Esophagus muscularis mucosa (tissue), 4 donors: Measurements from ENCODE around the gene TRIM9. TPM values are rescaled to one million over a fixed set of nuclear protein-coding genes. Genes with fewer than 3 reads are reported as not detected.

Experiments
- DNase-seq: peaks from one replicate; pipeline ENCODE4 v3.0.0-alpha.2; 2017; ENCODE audit errors: extremely low spot score
- H3K27ac ChIP-seq, 4 donors: fragments of 200-600 bp; sonication (generic); replicated peaks in 1 of 4; 1 replicate in 3 of 4; 2 replicates in 1 of 4; pipeline ENCODE4 v1.5.1; 2016 to 2019; ENCODE audit warnings: mild to moderate bottlenecking in 1 of 4
- H3K27me3 ChIP-seq, 4 donors: fragments of 200-600 bp; sonication (generic); one replicate each; pipeline versions ENCODE4 v1.5.1 to v1.6.0; 2016 to 2019
- H3K36me3 ChIP-seq, 4 donors: fragments of 200-600 bp; sonication (generic); one replicate each; pipeline ENCODE4 v1.5.1; 2016 to 2019
- H3K4me1 ChIP-seq, 4 donors: fragments of 200-600 bp; sonication (generic); one replicate each; pipeline ENCODE4 v1.5.1; 2016 to 2019
- H3K4me3 ChIP-seq, 4 donors: fragments of 200-600 bp; sonication (generic); 1 replicate in 2 of 4; 2 replicates in 2 of 4; pipeline ENCODE4 v1.5.1; 2016 to 2019; ENCODE audit warnings: mild to moderate bottlenecking in 4 of 4, moderate library complexity in 1 of 4
- H3K9me3 ChIP-seq, 4 donors: fragments of 200-600 bp; sonication (generic); 1 replicate in 3 of 4; 2 replicates in 1 of 4; pipeline ENCODE4 v1.5.1; 2016 to 2019
- EP300 ChIP-seq: sonication (generic); formaldehyde crosslinking; IDR thresholded peaks from one replicate; pipeline ENCODE4 v1.6.1; 2017; ENCODE audit warnings: antibody characterized with exemption
- POLR2A ChIP-seq: fragments of 450-650 bp; IDR thresholded peaks from one replicate; pipeline ENCODE4 v1.6.1; 2017; ENCODE audit warnings: antibody characterized with exemption, moderate library complexity, mild to moderate bottlenecking, low read depth
- POLR2AphosphoS5 ChIP-seq, 2 donors: sonication (generic); formaldehyde crosslinking; IDR thresholded peaks; one replicate each; pipeline ENCODE4 v1.6.1; 2017; ENCODE audit warnings: antibody characterized with exemption in 2 of 2
- WGBS: methylation state at CpG from one replicate; pipeline ENCODE4 v1.1.5; 2018; 5-methylcytosine and 5-hydroxymethylcytosine counted together
- intact Hi-C: fragments of 100-400 bp; cut with DNase I; formaldehyde crosslinking; loops from one replicate; pipeline ENCODE4 v1.15.1; 2023
- total RNA-seq, 4 donors: library from RNA; depleted of rRNA; stranded (reverse); fragments of >200 nt; gene quantifications; one replicate each; pipeline versions ENCODE4 v1.1.0 to v1.2.1, GENCODE V29; 2016
- TF ChIP-seq, protein P1 (sequence below), 3 experiments: fragments of 200-600 bp in 2 of 3; fragments of 450-650 bp in 1 of 3; sonication (generic) in 2 of 3; IDR thresholded peaks; one replicate each; pipeline ENCODE4 v1.5.1; 2017 to 2019; ENCODE audit warnings: antibody characterized with exemption in 3 of 3, mild to moderate bottlenecking in 2 of 3, moderate library complexity in 1 of 3

Gene TRIM9
- total RNA-seq, 4 donors from 2014 or later = 0.58 to 1.7 (median 0.76) TPM

DNA sequence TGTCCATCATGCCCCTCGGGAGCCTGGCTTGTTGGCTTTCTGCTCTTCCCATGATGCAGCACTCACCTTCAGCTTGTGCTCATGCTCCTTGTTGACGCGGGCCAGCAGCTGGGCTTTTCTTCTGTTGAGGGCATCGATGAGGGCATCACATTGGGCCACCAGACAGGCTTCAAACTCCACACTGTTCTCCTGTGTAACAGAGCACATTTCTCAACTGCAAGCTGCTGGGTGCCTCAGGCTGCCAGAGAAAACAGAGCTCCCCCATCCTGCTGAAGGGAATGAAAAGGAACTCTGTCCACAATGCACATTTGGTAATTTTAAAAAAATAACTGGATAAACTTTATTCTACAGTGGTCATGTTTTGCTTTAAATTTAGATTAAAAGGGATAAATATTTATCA, 72.1 kb downstream of the TRIM9 start:
- Histone ChIP-seq H3K9me3 (no peaks in the 10 kb centered on the region), H3K4me3 (no peak overlapping the region), H3K27ac (no peak overlapping the region), H3K36me3 (no peaks in the 10 kb centered on the region), H3K27me3 (no peaks in the 10 kb centered on the region), H3K4me1 (peaks cover 0 to 26% (median 10%) of the 10 kb centered on the region in 4 donors)
- 79% methylated on average over 4 of the region's 4 CpGs for WGBS
- intact Hi-C loops = no loop called here
- no peak for TF ChIP-seq EP300
- TF ChIP-seq POLR2A = no peak
- TF ChIP-seq, protein P1, sequence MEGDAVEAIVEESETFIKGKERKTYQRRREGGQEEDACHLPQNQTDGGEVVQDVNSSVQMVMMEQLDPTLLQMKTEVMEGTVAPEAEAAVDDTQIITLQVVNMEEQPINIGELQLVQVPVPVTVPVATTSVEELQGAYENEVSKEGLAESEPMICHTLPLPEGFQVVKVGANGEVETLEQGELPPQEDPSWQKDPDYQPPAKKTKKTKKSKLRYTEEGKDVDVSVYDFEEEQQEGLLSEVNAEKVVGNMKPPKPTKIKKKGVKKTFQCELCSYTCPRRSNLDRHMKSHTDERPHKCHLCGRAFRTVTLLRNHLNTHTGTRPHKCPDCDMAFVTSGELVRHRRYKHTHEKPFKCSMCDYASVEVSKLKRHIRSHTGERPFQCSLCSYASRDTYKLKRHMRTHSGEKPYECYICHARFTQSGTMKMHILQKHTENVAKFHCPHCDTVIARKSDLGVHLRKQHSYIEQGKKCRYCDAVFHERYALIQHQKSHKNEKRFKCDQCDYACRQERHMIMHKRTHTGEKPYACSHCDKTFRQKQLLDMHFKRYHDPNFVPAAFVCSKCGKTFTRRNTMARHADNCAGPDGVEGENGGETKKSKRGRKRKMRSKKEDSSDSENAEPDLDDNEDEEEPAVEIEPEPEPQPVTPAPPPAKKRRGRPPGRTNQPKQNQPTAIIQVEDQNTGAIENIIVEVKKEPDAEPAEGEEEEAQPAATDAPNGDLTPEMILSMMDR (IDR thresholded peaks at IDR 0.05) = no peak
- TF ChIP-seq POLR2AphosphoS5 (IDR thresholded peaks at IDR 0.05) = no peak
- no peak for DNase-seq

DNA sequence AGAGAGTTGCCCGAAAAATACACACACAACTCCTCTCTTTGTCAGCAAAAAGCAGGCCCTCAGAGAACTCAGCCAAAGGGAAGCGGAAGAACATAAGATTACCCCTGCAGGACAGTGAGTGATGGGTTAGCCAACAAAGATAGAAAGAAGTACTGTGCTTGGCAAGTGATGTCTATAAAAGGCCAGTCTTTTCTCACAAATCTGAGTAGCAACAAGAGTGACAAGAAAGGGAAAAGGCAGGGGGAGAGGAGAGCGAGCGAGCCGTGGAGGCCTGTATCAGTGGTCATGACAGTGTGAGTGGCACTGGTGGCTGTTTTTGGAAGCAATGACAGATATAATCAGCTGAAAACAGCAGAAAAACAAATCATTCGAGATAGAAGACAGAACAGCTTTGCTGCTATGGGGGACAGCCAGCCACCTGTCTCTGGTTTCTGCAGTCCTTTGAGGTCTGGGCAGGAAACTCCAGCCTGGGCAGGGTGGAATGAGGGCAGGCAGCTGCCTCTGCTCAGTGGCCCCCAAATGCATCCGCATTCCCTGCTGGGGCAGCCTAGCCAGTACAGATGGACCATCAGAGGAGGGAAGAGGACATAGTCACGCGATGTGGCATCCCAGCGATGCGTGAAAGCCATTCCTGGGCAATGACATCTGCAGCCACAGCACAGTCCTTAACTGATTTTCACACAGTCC, 74.7 kb downstream of the TRIM9 start:
- 74% methylated on average over 10 of the region's 11 CpGs for WGBS
- TF ChIP-seq, protein P1 (IDR thresholded peaks at IDR 0.05) = no peak
- TF ChIP-seq POLR2A (no peak), POLR2AphosphoS5 (IDR thresholded peaks at IDR 0.05) (no peak), EP300 (no peak)
- no peak for DNase-seq
- peaks cover 0 to 26% (median 10%) of the 10 kb centered on the region in 4 donors for H3K4me1 ChIP-seq
- H3K27me3 ChIP-seq = no peaks in the 10 kb centered on the region
- H3K4me3 ChIP-seq = no peak overlapping the region
- H3K9me3 ChIP-seq = no peaks in the 10 kb centered on the region
- no peaks in the 10 kb centered on the region for H3K36me3 ChIP-seq
- intact Hi-C loops = no loop called here
- H3K27ac ChIP-seq = no peak overlapping the region

DNA sequence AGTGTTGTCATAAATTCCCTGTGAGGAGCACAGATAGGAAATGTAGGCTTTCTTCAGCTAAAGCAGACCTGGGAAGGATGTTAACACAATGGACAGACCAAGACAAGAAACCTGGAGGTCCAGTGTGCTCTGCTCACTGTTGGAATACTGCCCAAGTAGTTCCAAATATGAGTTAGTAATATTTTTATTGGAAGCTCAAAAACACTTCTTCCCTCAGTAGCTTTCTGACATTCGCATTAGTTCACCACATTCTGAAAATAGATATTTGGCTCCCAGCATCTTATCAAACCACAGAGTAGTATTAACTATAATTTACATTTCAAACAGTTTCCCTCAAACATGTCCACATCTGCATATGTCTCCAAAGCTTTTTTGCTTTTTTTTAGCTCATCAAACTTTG, 75.8 kb downstream of the TRIM9 start:
- Histone ChIP-seq H3K9me3 (no peaks in the 10 kb centered on the region), H3K27ac (no peak overlapping the region), H3K4me3 (no peak overlapping the region), H3K27me3 (no peaks in the 10 kb centered on the region), H3K4me1 (peaks cover 0 to 20% (median 5%) of the 10 kb centered on the region in 4 donors), H3K36me3 (no peaks in the 10 kb centered on the region)
- WGBS = 48% methylated on average over 1 of the region's 1 CpG
- DNase-seq = no peak
- TF ChIP-seq POLR2A = no peak
- no peak for TF ChIP-seq EP300
- TF ChIP-seq, protein P1 (IDR thresholded peaks at IDR 0.05) = no peak
- no peak for TF ChIP-seq POLR2AphosphoS5 (IDR thresholded peaks at IDR 0.05)
- intact Hi-C loops = no loop called here

DNA sequence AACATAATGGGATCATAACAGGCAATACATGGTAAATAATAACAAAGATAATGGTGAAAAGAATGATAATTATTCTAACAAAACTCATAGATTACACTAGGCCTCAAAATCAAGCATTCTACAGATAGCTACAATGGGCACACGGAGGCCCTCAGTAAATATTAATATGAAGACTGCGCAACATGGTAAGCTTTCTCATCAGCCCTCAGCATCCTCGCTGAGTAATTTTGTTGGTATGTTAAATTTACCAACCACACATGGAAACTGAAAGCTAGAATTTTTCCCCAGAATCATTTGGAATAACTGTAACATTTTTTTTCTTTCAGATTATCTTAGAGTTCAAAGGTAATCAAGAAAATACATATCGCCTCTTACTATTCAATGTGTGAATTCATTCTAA, 76.4 kb downstream of the TRIM9 start:
- TF ChIP-seq, protein P1 (IDR thresholded peaks at IDR 0.05) = no peak
- no peak for TF ChIP-seq EP300
- TF ChIP-seq POLR2AphosphoS5 (IDR thresholded peaks at IDR 0.05) = no peak
- TF ChIP-seq POLR2A = no peak
- Histone ChIP-seq H3K4me3 (no peak overlapping the region), H3K27me3 (no peaks in the 10 kb centered on the region), H3K36me3 (no peaks in the 10 kb centered on the region), H3K9me3 (no peaks in the 10 kb centered on the region), H3K27ac (no peak overlapping the region), H3K4me1 (peaks cover 0 to 15% (median under 1%) of the 10 kb centered on the region in 4 donors)
- WGBS = 66% methylated on average over 4 of the region's 4 CpGs
- intact Hi-C loops = no loop called here
- no peak for DNase-seq

DNA sequence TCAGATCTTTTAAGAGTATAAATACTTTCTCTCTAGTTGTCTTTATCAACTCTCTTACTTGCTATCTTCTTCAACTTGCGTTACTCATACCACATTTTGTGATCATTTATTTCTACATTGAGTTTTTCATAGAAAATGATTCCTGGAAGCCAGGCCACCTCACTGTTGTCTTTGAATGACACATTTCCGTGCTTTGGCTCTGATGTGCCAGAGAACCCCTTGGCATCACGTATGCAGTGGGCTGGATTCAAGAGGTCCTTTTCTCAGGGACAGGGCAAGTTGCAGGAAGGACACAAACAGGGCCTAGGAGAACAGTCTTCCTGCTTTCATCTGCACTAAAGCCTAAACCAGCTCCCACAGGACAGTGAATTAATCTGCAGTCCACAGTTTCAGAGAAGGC, 80.3 kb downstream of the TRIM9 start:
- Histone ChIP-seq H3K27me3 (no peaks in the 10 kb centered on the region), H3K4me1 (peaks cover 0 to 8% (median 0%) of the 10 kb centered on the region in 4 donors), H3K27ac (no peak overlapping the region), H3K36me3 (no peaks in the 10 kb centered on the region), H3K4me3 (no peak overlapping the region), H3K9me3 (no peaks in the 10 kb centered on the region)
- TF ChIP-seq POLR2A = no peak
- TF ChIP-seq, protein P1 (IDR thresholded peaks at IDR 0.05) = no peak
- intact Hi-C loops = no loop called here
- DNase-seq = no peak
- 69% methylated on average over 3 of the region's 3 CpGs for WGBS
